Keratinocyte (primary cell): ENCODE measurements around the gene CBL.

ENCODE experiments used
- CTCF ChIP-seq, 3 experiments: IDR thresholded peaks in 1 of 3; conservative IDR thresholded peaks in 1 of 3; optimal IDR thresholded peaks in 1 of 3; 2 replicates in 2 of 3; 3 replicates in 1 of 3; pipeline versions ENCODE3 to v1.5.1; 2011; ENCODE audit warnings: low read length in 3 of 3, mild to moderate bottlenecking in 3 of 3, moderate library complexity in 2 of 3, control low read depth in 1 of 3, inconsistent platforms in 1 of 3; ENCODE audit not compliant: insufficient read depth in 2 of 3; ENCODE audit errors: extremely low read depth in 1 of 3
- EZH2 ChIP-seq: IDR thresholded peaks from one replicate; pipeline ENCODE4 v1.6.1; 2012; ENCODE audit warnings: inconsistent platforms, mild to moderate bottlenecking, low read length, moderate library complexity

DNA sequence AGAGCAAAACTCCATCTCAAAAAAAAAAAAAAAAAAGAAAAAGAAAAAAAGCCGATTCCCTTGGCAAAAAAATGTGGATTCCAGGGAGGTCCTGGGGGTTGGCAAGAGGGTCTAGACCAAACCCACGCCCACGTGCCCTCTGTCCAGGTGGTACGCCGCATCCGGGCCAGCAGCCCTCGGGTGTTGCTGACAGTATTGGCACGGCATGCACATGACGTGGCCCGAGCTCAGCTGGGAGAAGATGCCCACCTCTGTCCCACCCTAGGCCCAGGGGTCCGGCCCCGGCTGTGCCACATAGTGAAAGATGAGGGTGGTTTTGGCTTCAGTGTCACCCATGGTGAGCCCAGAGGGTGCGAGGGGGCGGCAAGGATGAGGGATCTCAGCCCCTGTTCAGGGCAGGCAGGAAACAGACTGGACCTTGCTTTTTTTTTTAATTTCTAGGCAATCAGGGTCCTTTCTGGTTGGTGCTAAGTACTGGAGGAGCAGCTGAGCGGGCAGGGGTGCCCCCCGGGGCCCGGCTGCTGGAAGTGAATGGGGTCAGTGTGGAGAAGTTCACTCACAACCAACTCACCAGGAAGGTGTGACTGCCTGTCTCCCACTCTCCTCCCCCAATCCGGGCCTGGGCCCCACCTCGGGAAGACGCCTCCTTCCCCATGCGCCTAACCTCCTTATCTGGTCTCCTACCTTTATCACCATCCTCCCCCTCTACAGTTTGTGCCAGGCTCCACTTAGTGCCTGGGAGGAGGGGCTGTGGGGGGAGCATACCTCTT, 18.8 kb upstream of the CBL start:
- TF ChIP-seq CTCF (optimal IDR thresholded peaks at IDR 0.05 in 1 of 3, IDR thresholded peaks at IDR 0.05 in 1 of 3, conservative IDR thresholded peaks at IDR 0.05 in 1 of 3; ENCODE audit: extremely low read depth in 1 of 3, insufficient read depth in 2 of 3, low read length in 3 of 3), result no peak
- no peak for TF ChIP-seq EZH2
